Measurements from ENCODE around the gene YPEL2.

The YPEL2 gene

DNA sequence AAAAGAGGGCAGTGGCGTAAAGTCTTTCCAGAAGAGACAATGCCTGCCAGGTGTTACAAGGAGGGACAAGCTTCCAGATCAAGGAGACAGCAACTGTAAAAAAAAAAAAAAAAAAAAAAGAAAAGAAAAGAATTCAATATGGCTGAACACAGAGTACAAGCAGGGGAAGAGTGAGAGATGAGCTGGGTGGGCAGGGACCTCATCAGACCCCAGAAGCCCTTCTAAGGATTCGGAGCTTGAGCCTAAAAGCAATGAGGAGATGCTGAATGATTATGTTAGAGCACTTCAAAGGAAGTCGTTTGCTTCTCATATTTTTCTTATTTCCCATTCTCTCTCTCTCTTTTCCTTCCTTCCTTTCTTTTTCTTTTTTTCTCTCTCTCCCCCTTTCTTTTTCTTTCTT, 103.0 kb downstream of the YPEL2 start:
- H3K4me3 ChIP-seq = no peak overlapping the region
- H3K36me3 ChIP-seq = no peaks in the 10 kb centered on the region
- peaks cover 6 to 14% (median 9%) of the 10 kb centered on the region in 11 experiments; a peak in 16 of 22 replicates for H3K9me3 ChIP-seq (replicated peaks in 1 of 11)
- peaks cover 31 to 85% (median 64%) of the 10 kb centered on the region in 10 experiments for H3K4me1 ChIP-seq
- H3K9ac ChIP-seq = peak overlapping the region in 4 of 11 experiments; percentile 5 to 74 (median 58); a peak in 3 of 22 replicates
- H3K27ac ChIP-seq = peak overlapping the region in 10 of 11 experiments; percentile 10 to 89 (median 60); a peak in 16 of 22 replicates
- no peak for TF ChIP-seq Cebpa-rat (IDR thresholded peaks at IDR 0.05)
- H4K20me1 ChIP-seq = no peaks in the 10 kb centered on the region
- H3K27me3 ChIP-seq = no peaks in the 10 kb centered on the region
- peak overlapping the region in 9 of 11 experiments; percentile 26 to 96 (median 69); a peak in 17 of 22 replicates for H3K4me2 ChIP-seq

DNA sequence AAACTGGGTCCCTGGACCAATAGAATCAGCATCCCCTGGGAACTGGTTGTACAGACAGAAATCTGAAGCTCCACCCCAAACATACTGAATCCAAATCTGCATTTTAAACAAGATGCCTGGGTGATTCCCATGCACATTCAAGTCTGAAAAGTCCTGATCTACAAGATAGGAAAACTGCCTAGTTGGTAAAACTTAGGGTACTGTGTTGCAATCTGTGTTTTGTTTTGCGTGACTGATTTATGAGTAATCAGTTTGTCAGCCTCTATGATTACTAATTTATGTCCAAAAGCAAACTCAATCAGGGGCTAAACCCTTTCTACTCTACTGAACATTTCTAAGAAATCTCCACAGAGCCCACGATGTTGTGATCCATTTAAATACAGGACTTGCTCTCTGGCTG, 103.8 kb downstream of the YPEL2 start:
- H3K4me3 ChIP-seq = no peak overlapping the region; a peak in 1 of 20 replicates
- no peaks in the 10 kb centered on the region for H3K36me3 ChIP-seq
- peaks cover 39 to 93% (median 72%) of the 10 kb centered on the region in 10 experiments for H3K4me1 ChIP-seq
- no peaks in the 10 kb centered on the region for H3K27me3 ChIP-seq
- H3K9me3 ChIP-seq (replicated peaks in 1 of 11) = peaks cover 6 to 14% (median 9%) of the 10 kb centered on the region in 11 experiments; a peak in 16 of 22 replicates
- H3K9ac ChIP-seq = peak overlapping the region in 9 of 11 experiments; percentile 20 to 74 (median 51); a peak in 15 of 22 replicates
- TF ChIP-seq Cebpa-rat (IDR thresholded peaks at IDR 0.05) = peak in 9 of 11 experiments; percentile 19 to 89 (median 41); a peak in 11 of 22 replicates
- H4K20me1 ChIP-seq = no peaks in the 10 kb centered on the region
- H3K27ac ChIP-seq = peak overlapping the region; percentile 14 to 89 (median 72); a peak in 20 of 22 replicates
- H3K4me2 ChIP-seq = peak overlapping the region; percentile 21 to 97 (median 86); a peak in 21 of 22 replicates

DNA sequence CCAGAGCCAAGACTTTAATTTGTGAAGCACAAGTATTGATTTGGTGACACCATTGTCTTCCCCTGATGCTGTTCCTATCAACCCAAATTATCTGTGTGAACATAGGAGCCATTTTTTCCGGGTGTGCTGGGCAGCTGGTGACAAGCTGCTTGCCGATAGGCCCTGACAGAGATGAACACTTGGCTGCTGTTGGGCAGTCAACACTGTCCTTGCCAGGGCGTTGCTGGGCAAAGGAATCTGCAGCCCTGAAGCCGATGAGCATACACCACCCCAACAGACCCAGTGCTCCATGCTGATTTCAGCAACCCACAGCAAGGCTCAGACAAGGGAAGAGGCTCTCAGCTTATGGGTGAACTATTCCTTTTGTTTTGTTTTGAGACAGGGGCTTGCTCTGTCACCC, 105.4 kb downstream of the YPEL2 start:
- Histone ChIP-seq H3K4me1 (peaks cover 50 to 100% (median 86%) of the 10 kb centered on the region in 10 experiments), H3K27me3 (no peaks in the 10 kb centered on the region), H3K27ac (peak overlapping the region; percentile 13 to 89 (median 73); a peak in 21 of 22 replicates), H3K4me2 (peak overlapping the region; percentile 81 to 97 (median 90)), H3K9me3 (replicated peaks in 1 of 11) (peaks cover 5 to 10% (median 8%) of the 10 kb centered on the region in 11 experiments; a peak in 15 of 22 replicates), H3K9ac (peak overlapping the region in 8 of 11 experiments; percentile 34 to 74 (median 55); a peak in 12 of 22 replicates), H3K4me3 (peak overlapping the region in 4 of 10 experiments; percentile 3 to 39 (median 36); a peak in 3 of 20 replicates), H3K36me3 (no peaks in the 10 kb centered on the region), H4K20me1 (no peaks in the 10 kb centered on the region)
- no peak for TF ChIP-seq Cebpa-rat (IDR thresholded peaks at IDR 0.05)

DNA sequence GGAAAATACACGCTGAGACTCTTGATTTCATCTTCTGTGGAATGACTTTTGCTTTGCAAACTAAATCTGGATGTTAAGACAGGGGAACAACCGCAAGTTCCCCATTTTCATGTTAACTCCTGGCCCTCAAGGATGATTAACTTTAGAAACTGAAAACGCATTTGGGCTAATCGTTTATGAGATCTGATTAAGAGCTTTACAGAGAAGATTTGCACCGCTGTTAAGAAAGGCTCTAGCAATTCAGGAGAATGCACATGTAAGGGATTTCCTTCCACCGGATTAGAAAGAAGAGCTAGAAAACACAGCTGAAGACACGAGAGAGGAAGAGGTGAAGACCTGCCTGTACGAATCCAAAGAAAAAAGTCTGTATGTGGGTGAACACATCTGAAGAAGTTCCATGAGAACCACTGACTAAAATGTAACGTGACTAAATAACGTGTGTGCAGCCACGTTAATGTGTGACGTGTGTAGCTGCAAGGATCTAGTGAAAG, 106.4 kb downstream of the YPEL2 start:
- Histone ChIP-seq H3K4me2 (peak overlapping the region; percentile 81 to 97 (median 90)), H3K4me3 (peak overlapping the region in 8 of 10 experiments; percentile 3 to 59 (median 24); a peak in 12 of 20 replicates), H3K27me3 (no peaks in the 10 kb centered on the region), H3K9me3 (replicated peaks in 1 of 11) (peaks cover 0 to 2% (median 1%) of the 10 kb centered on the region in 11 experiments; a peak in 11 of 22 replicates), H3K9ac (peak overlapping the region in 10 of 11 experiments; percentile 15 to 74 (median 50); a peak in 17 of 22 replicates), H3K27ac (peak overlapping the region; percentile 13 to 89 (median 73); a peak in 20 of 22 replicates), H4K20me1 (no peaks in the 10 kb centered on the region), H3K36me3 (no peaks in the 10 kb centered on the region), H3K4me1 (peaks cover 50 to 94% (median 86%) of the 10 kb centered on the region in 10 experiments)
- no peak for TF ChIP-seq Cebpa-rat (IDR thresholded peaks at IDR 0.05)

DNA sequence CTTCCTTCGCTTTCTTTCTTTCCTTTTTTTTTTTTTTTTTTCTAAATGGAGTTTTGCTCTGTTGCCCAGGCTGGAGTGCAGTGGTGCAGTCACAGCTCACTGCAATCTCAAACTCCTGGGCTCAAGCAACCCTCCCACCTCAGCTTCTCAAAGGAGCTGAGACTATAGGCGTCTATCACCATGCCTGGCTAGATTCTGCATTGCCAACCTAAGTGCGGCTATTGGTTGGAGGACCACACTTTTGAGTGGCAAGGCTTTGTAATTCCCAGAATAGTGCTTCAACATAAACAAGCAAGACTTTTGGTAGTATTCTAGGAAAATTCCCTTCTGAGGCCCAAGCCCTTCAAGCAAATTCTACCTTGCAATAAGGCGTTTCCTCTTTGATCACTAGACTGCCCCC, 107.8 kb downstream of the YPEL2 start:
- no peak overlapping the region for H3K4me3 ChIP-seq
- TF ChIP-seq Cebpa-rat (IDR thresholded peaks at IDR 0.05) = no peak
- H3K9me3 ChIP-seq (replicated peaks in 1 of 11) = no peaks in the 10 kb centered on the region
- peak overlapping the region in 1 of 11 experiments; percentile 74; a peak in 4 of 22 replicates for H3K9ac ChIP-seq
- peak overlapping the region; percentile 81 to 97 (median 90) for H3K4me2 ChIP-seq
- no peaks in the 10 kb centered on the region for H3K27me3 ChIP-seq
- H4K20me1 ChIP-seq = no peaks in the 10 kb centered on the region
- H3K4me1 ChIP-seq = peaks cover 50 to 80% (median 73%) of the 10 kb centered on the region in 10 experiments
- H3K27ac ChIP-seq = peak overlapping the region in 5 of 11 experiments; percentile 19 to 89 (median 76); a peak in 6 of 22 replicates
- H3K36me3 ChIP-seq = no peaks in the 10 kb centered on the region

DNA sequence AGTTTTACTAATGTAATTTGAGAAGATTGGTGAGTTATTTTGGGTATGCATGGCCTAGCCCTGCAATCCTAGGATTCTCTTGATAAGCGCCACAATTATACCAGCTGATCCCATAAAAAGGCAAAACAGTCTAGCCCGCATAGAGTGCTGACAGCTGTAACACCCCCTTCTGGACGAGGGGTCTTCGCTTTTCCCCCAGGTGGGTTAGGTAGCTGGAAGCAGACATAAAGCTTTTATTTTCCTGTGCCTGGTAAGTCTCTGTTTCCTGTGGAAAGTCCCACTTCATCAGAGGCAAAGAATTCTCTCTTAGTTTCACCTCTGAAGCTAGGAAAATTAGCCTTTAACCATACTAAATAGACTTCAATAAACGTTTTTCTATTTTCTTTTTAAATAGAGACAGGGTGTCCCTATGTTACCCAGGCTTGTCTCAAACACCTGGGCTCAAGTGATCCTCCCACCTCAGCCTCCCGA, 108.3 kb downstream of the YPEL2 start:
- peak overlapping the region in 6 of 11 experiments; percentile 3 to 89 (median 48); a peak in 9 of 22 replicates for H3K27ac ChIP-seq
- H3K36me3 ChIP-seq = no peaks in the 10 kb centered on the region
- peak overlapping the region in 4 of 11 experiments; percentile 2 to 74 (median 16); a peak in 7 of 22 replicates for H3K9ac ChIP-seq
- H3K9me3 ChIP-seq (replicated peaks in 1 of 11) = no peaks in the 10 kb centered on the region
- no peak overlapping the region for H3K4me3 ChIP-seq
- TF ChIP-seq Cebpa-rat (IDR thresholded peaks at IDR 0.05) = no peak
- H4K20me1 ChIP-seq = no peaks in the 10 kb centered on the region
- H3K27me3 ChIP-seq = no peaks in the 10 kb centered on the region
- peaks cover 54 to 78% (median 72%) of the 10 kb centered on the region in 10 experiments for H3K4me1 ChIP-seq
- peak overlapping the region; percentile 81 to 97 (median 90) for H3K4me2 ChIP-seq

DNA sequence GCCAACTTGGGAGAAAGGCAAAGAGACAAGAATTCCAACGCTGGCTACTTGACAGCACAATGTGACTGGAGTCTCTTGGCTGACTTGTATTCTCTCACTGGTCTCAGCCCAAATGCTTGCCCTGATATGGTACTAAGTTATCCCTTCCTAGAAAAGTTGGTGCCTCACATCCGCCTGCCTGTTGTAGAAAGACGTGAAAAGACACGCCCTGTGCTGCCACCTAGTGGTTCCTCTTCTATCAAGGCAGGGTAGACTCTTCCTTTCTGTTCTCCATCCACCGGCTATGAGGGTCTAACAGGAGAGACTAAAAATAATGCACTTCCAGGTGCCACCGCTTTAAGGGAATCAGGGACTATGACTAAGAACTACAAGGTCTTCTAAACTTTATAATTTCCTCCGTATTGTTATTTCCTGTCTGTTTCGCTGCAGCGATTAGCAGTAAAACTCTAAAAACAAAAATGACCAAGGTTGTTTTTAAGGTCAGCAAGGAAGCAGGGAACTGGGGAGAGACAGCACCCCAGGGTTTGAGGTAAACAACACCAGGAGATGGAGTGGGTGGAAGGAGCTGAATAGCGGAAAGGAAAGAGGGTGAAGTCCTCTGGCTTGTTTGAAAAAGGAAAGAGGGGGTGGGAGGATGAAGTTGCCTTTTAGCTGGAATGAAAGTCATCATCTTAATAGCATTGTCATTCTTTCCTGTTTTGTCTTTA, 109.5 kb downstream of the YPEL2 start:
- Histone ChIP-seq H3K36me3 (no peaks in the 10 kb centered on the region), H3K27ac (peak overlapping the region in 9 of 11 experiments; percentile 14 to 89 (median 49); a peak in 14 of 22 replicates), H3K9ac (peak overlapping the region in 8 of 11 experiments; percentile 7 to 74 (median 54); a peak in 11 of 22 replicates), H3K4me3 (peak overlapping the region in 4 of 10 experiments; percentile 2 to 35 (median 22); a peak in 4 of 20 replicates), H3K9me3 (replicated peaks in 1 of 11) (no peaks in the 10 kb centered on the region), H3K4me1 (peaks cover 57 to 74% (median 68%) of the 10 kb centered on the region in 10 experiments), H4K20me1 (no peaks in the 10 kb centered on the region), H3K27me3 (no peaks in the 10 kb centered on the region), H3K4me2 (peak overlapping the region; percentile 81 to 97 (median 90); a peak in 21 of 22 replicates)
- TF ChIP-seq Cebpa-rat (IDR thresholded peaks at IDR 0.05) = no peak

DNA sequence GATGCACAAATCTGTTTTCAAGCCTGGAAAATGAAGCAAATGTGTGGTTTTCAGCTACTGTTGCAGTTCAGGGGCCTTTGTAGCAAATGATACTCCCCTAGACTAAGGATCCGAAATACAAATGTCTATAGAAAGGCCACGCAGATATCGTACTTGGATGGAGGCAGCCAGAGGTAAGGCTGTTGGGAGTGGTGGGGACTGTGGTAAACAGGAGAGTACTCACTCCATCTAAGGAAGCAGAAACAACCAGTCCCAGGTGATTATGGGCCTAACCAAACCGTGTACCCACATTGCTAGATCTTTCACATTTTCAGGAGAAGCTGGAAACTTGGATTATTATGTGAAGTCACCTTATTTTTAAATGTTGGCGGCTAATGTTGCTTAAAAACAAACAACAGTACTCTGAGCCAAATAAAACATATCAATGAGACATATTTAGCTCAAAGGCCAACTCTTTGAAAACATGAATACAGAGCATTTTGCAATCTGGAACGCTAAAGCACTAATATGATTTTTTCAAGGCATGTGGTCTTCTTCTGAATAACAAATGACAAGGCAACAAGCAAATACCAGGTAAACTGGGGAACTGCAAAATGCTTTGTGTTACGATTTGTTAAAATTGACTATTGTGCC, 110.1 kb downstream of the YPEL2 start:
- no peaks in the 10 kb centered on the region for H3K27me3 ChIP-seq
- no peak for TF ChIP-seq Cebpa-rat (IDR thresholded peaks at IDR 0.05)
- H3K4me1 ChIP-seq = peaks cover 57 to 68% (median 62%) of the 10 kb centered on the region in 10 experiments
- no peaks in the 10 kb centered on the region for H4K20me1 ChIP-seq
- H3K9ac ChIP-seq = peak overlapping the region in 8 of 11 experiments; percentile 7 to 74 (median 54); a peak in 10 of 22 replicates
- peak overlapping the region in 3 of 10 experiments; percentile 2 to 35 (median 14); a peak in 3 of 20 replicates for H3K4me3 ChIP-seq
- H3K4me2 ChIP-seq = peak overlapping the region; percentile 81 to 97 (median 90); a peak in 19 of 22 replicates
- no peaks in the 10 kb centered on the region for H3K9me3 ChIP-seq (replicated peaks in 1 of 11)
- peak overlapping the region in 7 of 11 experiments; percentile 14 to 89 (median 59); a peak in 13 of 22 replicates for H3K27ac ChIP-seq
- H3K36me3 ChIP-seq = no peaks in the 10 kb centered on the region
